Mesendoderm (in vitro differentiated cells): ENCODE measurements around the gene CNTN5.

Source experiments
- DNase-seq: peaks from one replicate; pipeline ENCODE4 v3.0.0; 2013
- H2AK5ac ChIP-seq: 2 replicates; pipeline ENCODE4 v1.6.1; 2013; ENCODE audit warnings: low read length, inconsistent platforms
- H2BK120ac ChIP-seq: 2 replicates; pipeline ENCODE4 v1.6.1; 2013; ENCODE audit warnings: low read depth, mild to moderate bottlenecking, low read length, moderate library complexity, mixed read lengths
- H2BK15ac ChIP-seq: replicated peaks from 2 replicates; pipeline ENCODE4 v1.6.1; 2013; ENCODE audit warnings: low read depth, mild to moderate bottlenecking, moderate library complexity
- H2BK5ac ChIP-seq: 2 replicates; pipeline ENCODE4 v1.6.1; 2013; ENCODE audit warnings: low read length, inconsistent platforms
- H3K18ac ChIP-seq: 2 replicates; pipeline ENCODE4 v1.6.1; 2013; ENCODE audit warnings: mild to moderate bottlenecking, low read length, mixed read lengths
- H3K23ac ChIP-seq: one replicate; pipeline ENCODE4 v1.6.1; 2013; ENCODE audit warnings: low read length
- H3K27ac ChIP-seq: 2 replicates; pipeline ENCODE4 v1.5.1; 2013; ENCODE audit warnings: low read depth, mild to moderate bottlenecking, inconsistent platforms, low read length, moderate library complexity
- H3K27me3 ChIP-seq: 2 replicates; pipeline ENCODE4 v1.6.1; 2013; ENCODE audit warnings: low read length, control low read depth, mild to moderate bottlenecking, inconsistent platforms; ENCODE audit not compliant: insufficient read depth, poor library complexity
- H3K36me3 ChIP-seq: 2 replicates; pipeline ENCODE4 v1.6.1; 2013; ENCODE audit warnings: low read length, inconsistent platforms; ENCODE audit not compliant: control insufficient read depth, insufficient read depth
- H3K4ac ChIP-seq: one replicate; pipeline ENCODE4 v1.6.1; 2013; ENCODE audit warnings: low read depth, mild to moderate bottlenecking, low read length, moderate library complexity
- H3K4me1 ChIP-seq: 2 replicates; pipeline ENCODE4 v1.6.1; 2013; ENCODE audit warnings: low read depth, low read length, inconsistent platforms; ENCODE audit not compliant: control insufficient read depth
- H3K4me2 ChIP-seq: 2 replicates; pipeline ENCODE4 v1.6.1; 2013; ENCODE audit warnings: low read length
- H3K4me3 ChIP-seq: 2 replicates; pipeline ENCODE4 v1.5.1; 2013; ENCODE audit warnings: mild to moderate bottlenecking, low read length
- H3K56ac ChIP-seq: one replicate; pipeline ENCODE4 v1.6.1; 2013; ENCODE audit warnings: low read length
- H3K79me1 ChIP-seq: 2 replicates; pipeline ENCODE4 v1.6.1; 2013; ENCODE audit warnings: low read length, inconsistent platforms
- H3K79me2 ChIP-seq: 2 replicates; pipeline ENCODE4 v1.6.1; 2013; ENCODE audit warnings: mild to moderate bottlenecking, low read length; ENCODE audit not compliant: control insufficient read depth, insufficient read depth
- H3K9ac ChIP-seq: 2 replicates; pipeline ENCODE4 v1.6.1; 2013; ENCODE audit warnings: low read length, inconsistent platforms
- H4K5ac ChIP-seq: one replicate; pipeline ENCODE4 v1.6.1; 2013; ENCODE audit warnings: low read length
- H4K8ac ChIP-seq: one replicate; pipeline ENCODE4 v1.6.1; 2013; ENCODE audit warnings: low read depth, mild to moderate bottlenecking, control low read depth, low read length, moderate library complexity
- WGBS: extraction: QIAGEN DNeasy Blood & Tissue Kit; methylation state at CpG from one replicate; pipeline ENCODE4 v1.1.7; 2013; ENCODE audit warnings: low lambda C conversion rate, missing lambda C conversion rate; ENCODE audit not compliant: insufficient coverage; ENCODE audit errors: extremely low coverage; 5-methylcytosine and 5-hydroxymethylcytosine counted together

CNTN5 gene

GRCh38 chr11:100338144-100338840 lies 1317.5 kb downstream of the CNTN5 start:
- DNase-seq: no peak
- WGBS: no CpG with 5 or more reads among the region's 6 CpGs

GRCh38 chr11:100340466-100341319 lies 1319.9 kb downstream of the CNTN5 start:
- Histone ChIP-seq H4K5ac (no peak overlapping the region), H3K23ac (no peak overlapping the region), H2BK5ac (no peak overlapping the region), H2AK5ac (no peak overlapping the region), H3K4me1 (peaks cover 7% of the 10 kb centered on the region), H3K4me3 (no peak overlapping the region), H3K9ac (no peak overlapping the region), H2BK15ac (no peak overlapping the region), H3K79me2 (no peaks in the 10 kb centered on the region), H3K18ac (peak overlapping the region; percentile 18), H3K56ac (no peak overlapping the region), H3K4ac (no peak overlapping the region), H3K36me3 (no peaks in the 10 kb centered on the region), H3K27me3 (no peaks in the 10 kb centered on the region), H3K79me1 (no peaks in the 10 kb centered on the region), H3K27ac (no peak overlapping the region), H2BK120ac (no peak overlapping the region), H3K4me2 (no peak overlapping the region), H4K8ac (no peak overlapping the region)
- DNase-seq: peak; percentile 76
- no CpG with 5 or more reads among the region's 9 CpGs for WGBS

More at GRCh38 chr11:100338144-100338840, 1317.5 kb downstream of the CNTN5 start:
- H3K4me1 ChIP-seq: peaks cover 7% of the 10 kb centered on the region
- H4K5ac ChIP-seq: no peak overlapping the region
- no peak overlapping the region for H3K18ac ChIP-seq
- H2BK120ac ChIP-seq: no peak overlapping the region
- H3K9ac ChIP-seq: no peak overlapping the region
- H3K23ac ChIP-seq: no peak overlapping the region
- H4K8ac ChIP-seq: no peak overlapping the region
- H3K27me3 ChIP-seq: no peaks in the 10 kb centered on the region
- no peak overlapping the region for H3K27ac ChIP-seq
- H3K79me2 ChIP-seq: no peaks in the 10 kb centered on the region
- H3K4me2 ChIP-seq: no peak overlapping the region
- no peaks in the 10 kb centered on the region for H3K36me3 ChIP-seq
- H3K79me1 ChIP-seq: no peaks in the 10 kb centered on the region
- H3K56ac ChIP-seq: no peak overlapping the region
- H2BK5ac ChIP-seq: no peak overlapping the region
- no peak overlapping the region for H3K4me3 ChIP-seq
- no peak overlapping the region for H2BK15ac ChIP-seq
- no peak overlapping the region for H3K4ac ChIP-seq
- H2AK5ac ChIP-seq: no peak overlapping the region

- Histone ChIP-seq H2BK120ac (no peak overlapping the region), H3K23ac (no peak overlapping the region), H4K8ac (no peak overlapping the region), H4K5ac (no peak overlapping the region), H3K27ac (no peak overlapping the region), H3K56ac (no peak overlapping the region), H3K9ac (no peak overlapping the region), H2BK5ac (no peak overlapping the region), H3K4me1 (no peaks in the 10 kb centered on the region), H3K4me3 (no peak overlapping the region), H3K36me3 (no peaks in the 10 kb centered on the region), H3K18ac (no peak overlapping the region), H2BK15ac (no peak overlapping the region), H2AK5ac (no peak overlapping the region), H3K27me3 (no peaks in the 10 kb centered on the region), H3K4me2 (no peak overlapping the region), H3K4ac (no peak overlapping the region), H3K79me2 (no peaks in the 10 kb centered on the region), H3K79me1 (no peaks in the 10 kb centered on the region)
- no peak for DNase-seq
These were observed 1332.3 kb downstream of the CNTN5 start for GRCh38 chr11:100353083-100353482.

- no peak overlapping the region for H3K27ac ChIP-seq
- H2BK120ac ChIP-seq: no peak overlapping the region
- no peak overlapping the region for H3K4me2 ChIP-seq
- H3K9ac ChIP-seq: no peak overlapping the region
- H3K27me3 ChIP-seq: no peaks in the 10 kb centered on the region
- no peaks in the 10 kb centered on the region for H3K36me3 ChIP-seq
- no peaks in the 10 kb centered on the region for H3K79me1 ChIP-seq
- H3K23ac ChIP-seq: no peak overlapping the region
- H2BK5ac ChIP-seq: no peak overlapping the region
- no peak overlapping the region for H2BK15ac ChIP-seq
- H4K8ac ChIP-seq: no peak overlapping the region
- H2AK5ac ChIP-seq: no peak overlapping the region
- H3K79me2 ChIP-seq: no peaks in the 10 kb centered on the region
- DNase-seq: no peak
- no peaks in the 10 kb centered on the region for H3K4me1 ChIP-seq
- H3K56ac ChIP-seq: no peak overlapping the region
- no peak overlapping the region for H4K5ac ChIP-seq
- no peak overlapping the region for H3K4me3 ChIP-seq
- no peak overlapping the region for H3K4ac ChIP-seq
- H3K18ac ChIP-seq: no peak overlapping the region
These were observed 1334.0 kb downstream of the CNTN5 start for GRCh38 chr11:100354736-100355135.

- H4K8ac ChIP-seq: no peak overlapping the region
- H2AK5ac ChIP-seq: no peak overlapping the region
- DNase-seq: no peak
- H2BK15ac ChIP-seq: no peak overlapping the region
- H3K79me1 ChIP-seq: no peaks in the 10 kb centered on the region
- H3K23ac ChIP-seq: no peak overlapping the region
- no peaks in the 10 kb centered on the region for H3K27me3 ChIP-seq
- H3K27ac ChIP-seq: no peak overlapping the region
- no peak overlapping the region for H3K4me2 ChIP-seq
- H3K36me3 ChIP-seq: no peaks in the 10 kb centered on the region
- no peak overlapping the region for H3K9ac ChIP-seq
- H2BK120ac ChIP-seq: no peak overlapping the region
- no CpG with 5 or more reads among the region's 4 CpGs for WGBS
- no peak overlapping the region for H4K5ac ChIP-seq
- no peak overlapping the region for H3K18ac ChIP-seq
- H3K79me2 ChIP-seq: no peaks in the 10 kb centered on the region
- no peak overlapping the region for H3K4ac ChIP-seq
- no peaks in the 10 kb centered on the region for H3K4me1 ChIP-seq
- H3K4me3 ChIP-seq: no peak overlapping the region
- no peak overlapping the region for H2BK5ac ChIP-seq
- H3K56ac ChIP-seq: no peak overlapping the region
These were observed 1335.3 kb downstream of the CNTN5 start for GRCh38 chr11:100356035-100356434.
